ENCODE results near the gene DUSP18.
"Not testable (repeated sequence)": the region's sequence is repeated elsewhere in the genome, so short reads cannot be mapped to it uniquely, and the experiment has no call there.

The DUSP18 gene

DNA sequence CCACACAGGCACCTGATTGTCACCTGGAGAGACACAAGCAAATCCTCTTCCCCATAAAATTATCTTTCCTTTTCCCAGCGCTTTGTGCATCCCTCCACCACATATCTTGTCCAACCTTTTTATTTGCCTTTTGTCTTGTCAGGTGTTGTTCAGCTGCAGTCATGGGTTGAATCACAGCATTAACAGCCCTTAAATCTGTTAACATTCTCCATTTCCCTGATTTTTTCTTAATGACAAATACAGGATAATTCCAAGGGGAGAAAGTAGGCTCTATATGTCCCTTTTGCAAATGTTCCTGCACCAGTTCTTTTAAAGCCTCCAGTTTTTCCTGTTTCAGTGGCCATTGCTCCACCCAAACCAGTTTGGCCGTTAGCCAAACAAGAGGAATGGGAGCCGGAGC is 8.9 kb upstream of the DUSP18 start:
- not testable (repeated sequence) for DNase-seq

DNA sequence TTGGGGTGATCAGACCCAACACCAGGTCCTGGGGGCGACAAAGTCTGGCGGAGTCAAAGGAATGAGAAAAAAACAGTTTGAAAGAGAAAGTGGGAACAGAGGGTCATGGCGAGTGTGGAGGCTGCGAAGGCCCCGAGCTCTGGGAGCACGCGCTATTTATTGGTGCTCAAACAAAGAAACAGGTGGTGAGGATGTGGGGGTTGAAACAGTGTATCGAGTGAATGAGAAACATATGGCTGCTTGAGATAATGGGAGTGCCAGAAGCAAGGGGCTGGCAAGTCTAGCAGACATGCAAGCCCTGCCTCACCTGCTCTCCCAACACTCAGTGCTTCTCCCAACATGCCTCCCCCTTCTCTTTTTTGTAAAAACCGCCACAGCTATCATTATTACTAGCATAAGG is 7.8 kb upstream of the DUSP18 start:
- no peak for DNase-seq

DNA sequence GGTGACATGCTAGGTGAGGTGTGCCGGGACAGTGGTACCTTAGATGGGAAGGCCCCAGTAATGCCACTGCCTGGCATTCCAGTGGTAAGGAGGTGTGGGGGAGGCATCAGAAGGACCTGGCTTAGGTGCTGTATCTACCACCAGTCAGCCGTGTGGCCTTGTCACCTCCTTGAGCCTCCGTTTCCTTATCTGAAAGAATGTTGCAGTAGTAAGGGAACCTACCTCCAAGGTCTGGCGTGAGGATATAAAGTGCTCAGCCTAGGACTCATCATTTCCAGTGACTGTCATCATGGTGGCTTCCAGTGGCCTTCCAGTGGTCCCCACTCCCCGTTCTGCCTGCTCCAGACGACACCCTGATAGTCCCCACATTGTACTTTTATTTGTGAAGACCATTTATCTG is 6.8 kb upstream of the DUSP18 start:
- DNase-seq = no peak

DNA sequence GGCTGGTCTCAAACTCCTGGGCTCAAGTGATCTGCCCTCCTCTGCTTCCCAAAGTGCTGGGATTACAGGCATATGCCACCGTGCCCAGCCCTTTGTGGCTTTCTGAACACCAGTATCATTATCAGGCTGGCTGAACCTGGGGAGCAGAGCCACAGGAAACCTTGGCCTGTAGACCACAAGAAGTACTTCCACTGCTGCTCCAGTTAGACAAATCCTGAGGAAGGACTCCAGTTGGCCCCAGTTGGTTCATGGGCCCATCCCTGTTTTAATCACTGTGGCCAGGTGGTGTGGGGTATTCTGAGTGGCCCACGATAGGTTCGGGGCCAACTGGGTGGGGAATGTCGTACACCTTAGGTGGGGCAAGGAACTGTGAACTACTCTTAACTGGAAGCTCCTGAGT is 5.5 kb upstream of the DUSP18 start:
- no peak for DNase-seq

DNA sequence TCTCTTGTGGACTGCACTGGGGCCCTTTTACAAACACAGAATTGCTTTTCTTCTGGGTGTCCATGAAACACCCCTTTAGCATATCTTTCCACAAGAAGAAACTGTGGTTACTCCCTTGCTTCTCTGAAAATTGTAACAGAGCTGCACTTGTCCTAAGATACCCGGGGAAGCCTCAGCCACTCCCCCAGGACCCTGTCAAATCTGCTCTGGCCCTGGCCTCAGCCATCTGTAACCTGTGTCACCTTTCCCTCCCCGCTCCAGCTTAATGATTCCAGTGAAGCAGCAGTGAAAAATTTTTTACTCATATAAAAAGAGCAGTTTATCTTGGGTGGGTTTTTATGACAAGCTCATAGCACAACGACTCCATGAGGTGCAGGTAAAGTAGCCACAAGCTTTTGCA is 3.4 kb upstream of the DUSP18 start:
- DNase-seq = no peak

DNA sequence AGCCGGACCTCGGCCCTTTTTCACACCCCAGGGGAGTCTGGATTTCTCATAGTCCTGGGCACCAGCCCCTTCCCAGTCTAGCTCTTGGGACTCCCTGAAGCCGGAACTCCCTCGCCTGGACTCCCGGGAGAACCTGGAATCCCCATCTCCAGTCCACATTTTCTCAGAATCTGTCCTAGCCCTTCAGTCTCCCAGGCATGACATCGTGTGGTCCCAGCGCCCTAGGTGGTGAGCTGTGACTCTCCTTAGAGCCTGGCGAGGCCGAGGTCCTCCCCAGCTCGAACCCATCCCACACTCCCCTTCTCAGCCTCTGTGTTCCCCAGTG is 673 bp upstream of the DUSP18 start:
- no peak for DNase-seq

DNA sequence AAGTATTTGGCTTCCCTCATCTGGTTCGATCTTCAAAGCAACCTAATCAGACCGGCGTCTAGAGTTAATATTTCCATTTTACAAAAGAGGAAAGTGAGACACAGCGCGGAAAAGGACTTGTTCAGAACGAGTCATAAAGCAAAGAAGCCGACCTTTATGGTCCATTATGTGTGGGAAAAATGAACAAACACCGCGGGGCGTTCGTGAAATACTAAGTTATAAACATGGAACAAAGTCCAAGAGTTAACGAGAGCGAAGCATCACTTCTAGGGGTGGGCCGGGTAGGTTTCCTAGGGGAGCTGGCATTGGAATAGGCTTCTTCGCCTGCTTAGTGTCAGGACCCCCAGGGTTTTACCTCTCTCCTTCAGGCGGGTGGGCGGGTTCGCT is 575 bp downstream of the DUSP18 start:
- DNase-seq = no peak

DNA sequence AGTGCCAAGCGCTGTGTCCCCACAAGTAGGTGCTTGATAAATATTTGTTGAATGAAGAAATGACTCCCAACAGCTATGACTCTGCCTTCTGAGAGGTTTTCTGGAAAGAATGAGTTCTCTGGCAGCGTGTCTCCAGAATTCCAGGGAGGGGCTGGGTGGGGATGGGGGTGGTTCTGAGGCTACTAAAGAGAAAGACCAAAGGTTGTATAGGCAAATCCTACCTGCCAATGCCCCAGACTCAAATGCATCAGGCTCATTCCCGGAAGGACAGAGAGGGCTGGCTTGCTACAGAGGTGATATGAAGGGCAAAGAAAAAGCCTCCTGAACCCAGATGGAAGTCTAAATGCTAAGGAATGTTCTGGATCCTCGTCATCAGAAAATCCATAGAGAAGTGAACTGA is 1.9 kb downstream of the DUSP18 start:
- DNase-seq = no peak

DNA sequence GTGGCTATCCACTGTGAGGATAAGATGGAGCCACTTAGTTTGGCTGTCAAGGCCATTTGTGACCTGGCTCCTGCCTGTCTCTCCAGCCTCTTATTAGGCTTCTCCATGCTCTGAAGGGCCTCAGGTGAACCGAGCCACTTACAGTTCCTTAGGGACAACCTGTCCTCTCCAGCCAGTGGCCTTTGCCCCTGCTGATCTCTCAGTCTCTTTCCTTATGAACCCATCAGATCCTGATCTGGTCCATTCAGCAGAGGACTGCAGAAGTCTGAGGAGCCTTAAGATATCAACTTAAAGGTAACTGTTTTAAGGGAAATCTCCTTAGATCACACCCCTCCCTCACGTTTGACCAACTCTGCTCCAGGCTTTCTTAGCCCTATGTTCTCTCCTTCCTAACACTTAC is 2.4 kb downstream of the DUSP18 start:
- DNase-seq = no peak

DNA sequence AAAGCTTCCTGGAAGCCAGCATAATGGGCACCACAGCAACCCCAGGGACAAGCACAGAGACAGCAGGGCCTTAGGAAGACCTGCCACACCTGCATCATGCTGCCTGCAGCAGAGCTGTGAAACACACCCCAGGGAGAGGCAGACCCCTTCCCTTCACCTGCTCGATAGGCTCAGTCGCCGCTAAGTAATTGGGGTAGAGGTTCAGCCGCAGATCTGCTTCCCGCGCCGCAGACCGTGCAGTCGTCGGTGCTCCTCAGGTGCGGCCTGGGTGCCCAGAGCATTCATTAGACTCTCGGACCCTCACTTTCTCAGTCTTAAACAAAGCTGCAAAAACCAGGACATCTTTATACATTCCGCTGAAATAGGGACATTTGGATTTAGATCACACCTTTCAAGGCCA is 2.9 kb downstream of the DUSP18 start:
- DNase-seq = no peak

DNA sequence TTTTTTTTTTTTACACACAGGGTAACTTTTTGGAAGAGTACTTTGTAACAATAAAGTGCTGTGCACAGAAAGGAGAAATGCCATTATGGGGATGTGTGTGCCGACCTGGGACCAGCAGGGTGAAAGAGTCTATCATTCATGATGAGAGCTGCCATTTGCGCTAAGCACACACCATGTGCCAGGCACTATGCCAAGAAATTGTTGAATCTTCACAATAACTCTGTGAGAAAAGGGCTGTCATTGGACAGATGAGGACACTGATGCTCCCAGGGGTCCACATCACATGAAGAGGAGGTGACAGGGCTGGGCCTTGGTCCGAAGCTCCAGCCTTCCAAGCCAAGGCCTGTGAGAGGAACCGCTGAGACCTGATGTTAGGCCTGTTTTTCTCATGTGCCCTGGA is 5.6 kb downstream of the DUSP18 start:
- peak; percentile 97 for DNase-seq

DNA sequence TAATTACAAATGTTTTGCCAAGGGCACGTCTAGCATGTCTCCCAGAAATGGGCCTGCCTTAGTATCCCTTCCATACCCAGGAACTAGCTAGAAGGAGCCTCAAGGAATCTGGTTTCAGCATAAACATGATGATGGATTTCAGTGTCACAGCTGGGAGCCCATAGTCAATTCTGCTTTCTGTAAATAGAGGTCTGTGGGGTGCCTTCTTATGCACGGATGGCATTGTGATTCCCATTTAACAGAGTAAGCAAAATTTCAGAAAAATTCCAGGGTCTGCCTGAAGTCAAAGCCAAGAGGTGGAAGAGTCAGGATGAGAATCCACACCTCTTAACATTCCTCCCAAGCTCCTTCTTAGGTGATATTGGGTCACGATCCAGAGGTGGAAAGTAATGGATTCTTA is 12.1 kb downstream of the DUSP18 start:
- DNase-seq = no peak

DNA sequence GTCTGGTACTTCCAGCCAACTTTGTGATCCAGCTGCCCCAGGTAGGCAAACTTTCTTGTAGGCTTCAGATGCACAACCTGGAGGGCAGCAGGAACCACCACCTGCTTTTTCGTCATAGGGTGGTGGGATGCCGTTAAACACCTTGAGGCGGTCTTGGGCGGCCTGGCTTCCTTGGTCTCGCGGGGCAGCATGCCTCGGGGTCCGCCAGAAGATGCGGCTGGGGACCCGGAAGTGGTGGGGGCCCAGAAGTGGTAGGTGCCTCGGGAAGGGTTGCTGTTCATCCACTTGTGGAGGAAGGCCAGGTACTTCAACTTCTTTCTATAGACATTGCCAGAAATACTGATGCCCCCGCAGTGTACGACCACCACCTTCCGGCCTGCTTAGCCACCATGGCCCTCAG is 13.3 kb downstream of the DUSP18 start:
- DNase-seq = no peak

DNA sequence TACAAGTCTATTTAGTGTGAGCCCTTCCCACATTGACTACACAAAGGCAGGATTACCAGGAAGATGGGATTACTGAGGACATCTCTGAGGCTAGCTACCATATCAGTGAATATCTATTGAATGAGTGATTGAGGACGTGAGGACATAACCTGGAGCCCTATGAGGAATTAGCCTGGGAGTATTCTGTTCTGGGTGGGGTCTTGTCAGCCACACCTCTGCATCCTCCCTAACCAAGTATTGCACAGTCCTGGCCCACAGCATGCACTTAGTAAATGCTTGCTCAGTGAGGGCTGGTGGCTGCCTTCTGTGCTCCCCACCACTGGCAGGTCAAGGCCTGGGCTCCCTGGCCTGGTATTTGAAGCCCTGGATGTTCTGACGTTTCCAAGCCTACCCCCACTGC is 14.8 kb downstream of the DUSP18 start:
- DNase-seq = no peak

DNA sequence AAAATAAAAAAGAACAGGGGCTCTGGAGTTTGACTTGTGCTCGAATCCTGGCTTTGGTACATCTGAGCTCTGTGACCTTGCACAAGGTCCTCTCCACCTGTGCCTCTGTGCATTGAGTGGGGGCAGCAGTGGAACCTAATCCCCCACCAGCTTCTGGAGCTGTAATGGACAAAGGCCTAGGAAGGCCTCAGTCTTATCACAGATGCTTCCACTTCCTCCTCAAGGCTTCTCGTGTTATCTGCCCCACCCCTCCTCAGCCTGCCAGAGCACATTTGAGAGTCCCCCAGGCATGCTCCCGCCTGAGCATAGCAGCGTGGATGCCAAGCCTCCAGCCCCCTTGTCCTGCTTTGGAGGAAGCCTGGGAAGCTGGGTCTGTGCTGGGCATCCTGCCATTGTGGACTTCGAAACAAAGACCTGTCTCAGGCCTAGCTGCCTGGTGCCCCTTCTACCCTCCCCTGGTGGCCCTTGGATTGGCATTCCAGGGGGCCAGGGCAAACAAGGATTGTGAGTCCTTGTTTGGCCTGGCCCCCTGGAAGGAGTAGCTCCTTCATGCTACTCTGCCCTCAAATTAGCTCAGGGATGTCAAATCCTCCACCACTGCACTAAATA is 17.1 kb downstream of the DUSP18 start:
- no peak for DNase-seq

DNA sequence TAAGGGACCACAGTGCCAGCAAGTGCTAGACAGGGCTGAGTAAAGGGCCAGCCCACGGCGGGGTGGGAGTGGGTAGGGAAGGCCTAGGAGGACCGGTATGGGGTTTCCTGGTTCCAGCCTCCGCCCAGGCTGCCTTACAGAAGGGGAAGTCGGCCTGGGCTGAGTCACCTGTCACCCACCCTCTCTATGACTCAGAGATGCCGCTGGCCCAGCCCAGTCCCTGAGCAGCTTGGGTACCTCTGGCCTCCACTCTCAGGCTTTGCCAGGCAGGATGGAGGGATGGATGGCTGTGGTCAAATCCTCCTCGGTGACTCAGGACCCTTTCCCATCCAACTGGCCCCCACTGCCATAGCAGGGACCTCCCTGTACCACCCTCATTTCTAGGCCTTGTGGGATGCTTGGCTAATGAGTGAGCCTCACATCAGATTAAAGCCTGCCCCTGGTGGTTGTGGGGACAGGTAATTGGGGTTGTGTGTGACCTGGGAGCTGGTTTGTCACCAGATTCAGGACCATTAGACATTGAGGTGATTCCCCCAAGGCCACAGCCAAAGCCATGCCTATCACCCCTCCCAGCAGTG is 18.2 kb downstream of the DUSP18 start:
- no peak for DNase-seq

DNA sequence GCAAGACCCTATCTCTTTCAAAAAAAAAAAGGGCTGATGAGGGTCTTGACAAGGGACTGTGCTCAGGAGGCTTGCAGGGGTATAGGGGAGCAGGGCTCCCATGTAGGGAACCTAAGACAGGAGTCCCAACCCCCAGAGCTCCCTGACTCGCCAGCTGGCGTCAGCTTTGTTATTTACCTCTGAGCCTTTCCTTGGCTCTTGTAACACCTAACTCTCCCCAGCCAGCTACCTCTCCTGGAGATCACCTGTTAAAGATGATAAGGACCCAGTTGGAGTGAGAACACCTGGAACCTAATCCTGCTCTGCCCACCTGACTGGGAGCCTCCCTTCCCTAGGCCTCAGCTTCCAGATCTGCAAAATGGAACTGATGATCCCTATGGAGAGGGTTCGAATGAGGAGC is 18.9 kb downstream of the DUSP18 start:
- DNase-seq = no peak

DNA sequence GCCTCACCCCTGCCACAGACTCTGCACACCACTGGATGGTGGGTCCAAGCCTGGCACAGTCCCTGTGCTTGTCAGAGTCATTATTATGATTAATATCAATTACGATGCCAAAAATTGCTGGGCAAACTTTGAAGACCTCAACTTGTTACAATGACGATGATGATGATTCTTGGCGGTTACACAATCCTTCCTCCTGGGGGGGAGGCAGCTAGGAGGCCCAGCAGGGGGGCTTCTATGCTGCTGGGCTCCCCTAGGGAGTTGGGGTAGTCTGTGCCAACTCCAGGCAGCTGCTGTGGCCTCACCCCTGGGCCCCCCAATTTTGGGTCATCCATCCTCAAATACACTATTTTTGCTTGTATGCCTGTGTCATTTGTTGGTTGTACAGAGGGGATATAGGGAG is 20.1 kb downstream of the DUSP18 start:
- no peak for DNase-seq

DNA sequence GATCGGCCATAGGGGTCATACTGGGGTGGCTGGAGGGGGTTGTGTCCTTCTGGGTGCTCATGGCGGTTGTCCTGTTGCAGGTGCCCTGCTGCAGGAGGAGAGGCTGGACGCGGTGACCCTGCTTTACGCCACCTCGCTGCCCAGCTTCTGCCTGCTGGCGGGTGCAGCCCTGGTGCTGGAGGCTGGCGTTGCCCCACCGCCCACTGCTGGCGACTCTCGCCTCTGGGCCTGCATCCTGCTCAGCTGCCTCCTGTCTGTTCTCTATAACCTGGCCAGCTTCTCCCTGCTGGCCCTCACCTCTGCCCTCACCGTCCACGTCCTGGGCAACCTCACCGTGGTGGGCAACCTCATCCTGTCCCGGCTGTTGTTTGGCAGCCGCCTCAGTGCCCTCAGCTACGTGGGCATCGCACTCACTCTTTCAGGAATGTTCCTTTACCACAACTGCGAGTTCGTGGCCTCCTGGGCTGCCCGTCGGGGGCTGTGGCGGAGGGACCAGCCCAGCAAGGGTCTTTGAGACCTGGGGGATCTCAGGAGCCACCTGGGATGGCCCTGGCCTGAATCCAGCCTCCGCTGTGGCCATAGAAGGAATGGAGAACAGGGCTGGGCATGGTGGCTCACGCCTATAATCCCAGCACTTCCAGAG is 21.0 kb downstream of the DUSP18 start:
- no peak for DNase-seq

DNA sequence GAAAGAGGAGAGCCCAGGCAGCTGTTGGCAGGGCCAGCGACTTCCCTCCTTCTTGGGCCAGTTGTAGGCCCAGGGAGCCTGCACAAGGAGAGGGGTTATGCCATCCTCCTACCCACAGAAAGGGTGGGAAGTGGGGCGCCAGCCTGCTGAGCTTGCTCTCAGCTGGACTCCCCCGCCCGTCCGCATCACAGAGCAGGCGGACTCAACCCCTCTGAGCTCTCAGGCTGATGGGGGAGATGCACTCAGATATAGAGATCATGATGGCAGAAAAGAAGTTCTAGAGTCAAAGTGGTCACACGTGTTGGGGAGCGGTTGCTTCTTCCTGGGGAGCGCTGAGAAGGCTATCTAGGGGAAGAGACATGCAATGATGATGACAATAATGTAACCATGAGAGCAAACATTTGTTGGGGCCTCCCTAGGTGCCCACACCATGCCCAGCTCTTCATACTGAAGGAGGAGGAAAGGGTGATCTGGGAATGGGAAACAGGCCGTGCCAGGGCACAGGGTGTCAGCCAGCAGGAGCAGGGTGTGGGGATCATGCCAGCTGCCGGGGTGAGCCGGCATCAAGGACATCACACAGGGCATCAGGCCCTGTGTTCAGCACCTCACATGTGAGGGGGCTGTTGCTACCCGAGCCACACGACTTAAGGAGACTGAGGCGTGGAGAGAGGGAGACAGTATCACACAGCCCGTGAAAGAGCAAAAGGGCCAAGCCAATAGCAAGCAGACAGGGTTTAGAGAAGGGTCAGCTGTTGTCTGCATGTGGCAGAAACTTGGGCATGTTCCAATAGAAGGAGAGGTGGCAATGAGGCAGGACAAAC is 24.4 kb downstream of the DUSP18 start:
- no peak for DNase-seq

DNA sequence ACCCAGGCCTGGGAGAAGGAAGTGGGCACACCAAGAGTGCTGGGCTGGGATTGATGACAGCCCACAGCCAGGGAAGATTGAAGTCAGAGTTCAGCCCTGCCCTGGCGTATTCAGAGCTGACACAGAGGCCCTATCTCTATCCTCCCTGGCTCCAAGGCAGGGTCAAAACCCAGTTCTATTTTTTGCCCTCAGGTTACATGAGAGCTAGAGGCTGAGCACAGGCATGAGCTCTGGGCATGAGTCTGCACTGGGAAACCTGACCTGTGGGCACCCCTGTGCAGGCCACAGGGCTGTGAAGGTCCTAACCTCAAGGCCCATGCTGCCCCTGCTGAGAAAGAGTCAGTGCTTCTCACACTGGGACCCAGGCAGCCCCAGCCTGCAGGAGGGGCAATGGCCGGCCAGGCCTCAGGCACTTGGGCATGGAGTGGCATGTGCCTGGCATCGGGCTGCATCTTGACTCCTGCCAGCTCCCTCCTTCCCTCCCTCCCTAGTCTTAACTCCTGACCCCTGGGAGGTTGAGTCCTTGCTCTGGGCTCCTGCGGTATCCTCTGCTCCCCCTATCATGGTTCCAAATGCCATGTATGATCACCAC is 26.7 kb downstream of the DUSP18 start:
- DNase-seq = no peak

DNA sequence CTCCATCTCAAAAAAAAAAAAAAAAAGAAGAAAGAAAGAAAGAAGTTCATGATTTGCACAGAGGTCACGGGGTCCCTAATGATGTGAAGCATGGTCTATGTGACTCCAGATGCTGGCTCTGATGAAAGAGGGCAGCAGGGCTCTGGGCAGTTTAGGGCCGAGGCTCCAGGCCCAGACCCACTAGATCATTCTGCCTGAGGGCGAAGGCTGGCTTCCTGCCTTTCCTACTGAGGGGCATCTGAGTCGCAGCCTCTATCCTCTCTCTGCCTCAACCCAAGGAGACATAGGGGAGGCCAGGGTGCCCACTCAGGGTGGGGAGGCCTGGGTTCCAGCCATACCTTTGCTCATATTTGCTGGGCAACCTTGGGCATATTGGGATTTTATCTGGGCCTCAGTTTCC is 27.3 kb downstream of the DUSP18 start:
- no peak for DNase-seq

DNA sequence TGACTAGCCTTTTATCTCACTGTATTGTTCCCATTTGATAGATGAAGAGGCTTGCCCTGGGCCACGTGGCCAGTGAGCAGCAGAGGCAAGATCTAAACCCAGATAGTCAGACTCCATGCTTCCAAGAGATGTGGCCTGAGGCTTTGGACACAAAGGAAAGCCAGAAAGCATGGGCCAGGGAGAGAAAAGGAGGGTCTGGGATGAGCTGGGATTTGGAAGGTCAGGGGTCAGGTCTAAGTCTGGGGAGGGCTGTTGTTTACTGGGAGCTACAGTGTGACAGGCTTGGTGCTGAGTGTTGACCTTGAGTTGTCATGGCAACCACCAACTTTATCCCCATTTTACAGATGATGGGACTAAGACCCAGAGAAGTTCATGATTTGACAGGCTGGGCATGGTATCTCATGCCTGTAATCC is 30.0 kb downstream of the DUSP18 start:
- DNase-seq = no peak

All from COR-L47 (cell line).